Measurements from ENCODE around the gene PHETA2. TPM values are rescaled to one million over a fixed set of nuclear protein-coding genes. Genes with fewer than 3 reads are reported as not detected.

The PHETA2 gene
- total RNA-seq, 1 experiment from 2014 or later, result 0.22 TPM

GRCh38 chr22:42076764-42077485, 2.9 kb downstream of the PHETA2 start:
- Histone ChIP-seq H4K20me1 (ENCODE audit: insufficient read depth) (no peaks in the 10 kb centered on the region), H3K27me3 (ENCODE audit: insufficient read depth, low read length) (no peaks in the 10 kb centered on the region), H3K9me2 (ENCODE audit: insufficient read depth) (no peaks in the 10 kb centered on the region), H3K27ac (ENCODE audit: low read depth, low read length) (no peak overlapping the region), H3K4me2 (ENCODE audit: low read length) (no peak overlapping the region), H3K4me1 (ENCODE audit: control insufficient read depth in 1 of 2, insufficient read depth in 2 of 2, low read length in 2 of 2) (peaks cover 12 to 19% of the 10 kb centered on the region in 2 experiments), H3K9me3 (ENCODE audit: control insufficient read depth in 1 of 2, insufficient read depth in 1 of 2, low read depth in 1 of 2, low read length in 2 of 2) (no peaks in the 10 kb centered on the region), H3K4me3 (replicated peaks in 1 of 2; ENCODE audit: low read depth in 1 of 2, low read length in 2 of 2) (no peak overlapping the region), H3K36me3 (ENCODE audit: control insufficient read depth in 1 of 2, insufficient read depth in 2 of 2, low read length in 2 of 2) (no peaks in the 10 kb centered on the region), H3K79me2 (ENCODE audit: insufficient read depth, low read length) (peaks cover 3% of the 10 kb centered on the region), H3K9ac (ENCODE audit: low read length) (no peak overlapping the region), H2AFZ (ENCODE audit: low read depth, low read length, poor library complexity, severe bottlenecking) (no peak overlapping the region)
- no TSS peak for BruUV-seq (replicated peaks)
- DNase-seq (ENCODE audit: low read depth, low spot score) (no peak), ATAC-seq (no peak)
- intact Hi-C loops (cut with micrococcal nuclease), result no loop called here
- TF ChIP-seq FOSL1 (IDR thresholded peaks at IDR 0.05; ENCODE audit: low read depth) (no peak), CBX3 (IDR thresholded peaks at IDR 0.05; ENCODE audit: low read depth) (no peak), RAD21 (IDR thresholded peaks at IDR 0.05; ENCODE audit: low read depth) (no peak), POLR2AphosphoS5 (IDR thresholded peaks at IDR 0.05; ENCODE audit: low read depth, low read length) (no peak), CEBPB (IDR thresholded peaks at IDR 0.05; ENCODE audit: low read depth) (no peak), REST (IDR thresholded peaks at IDR 0.05; ENCODE audit: low read depth) (no peak), TCF7L2 (IDR thresholded peaks at IDR 0.05; ENCODE audit: borderline replicate concordance, extremely low read depth, insufficient read depth, insufficient read length) (no peak)
- ChIA-PET POLR2A (no interaction called here), CTCF (interaction anchor here (1.5 kb wide), 1 partner anchor 14 kb away, joined by 4 read pairs; the partner anchor contains the start of gene NDUFA6), RAD21 (ENCODE audit: low non-redundant PET in 1 of 2, low total read pairs in 2 of 2, uncharacterized antibody in 2 of 2, unreplicated experiment in 2 of 2) (no interaction called here)
